ENCODE results near the gene IFFO2. TPM values are rescaled to one million over a fixed set of nuclear protein-coding genes. Genes with fewer than 3 reads are reported as not detected.

The IFFO2 gene
- total and polyA plus RNA-seq, 2 donors (not counting 3 experiments of a cell fraction or from before 2014, with no cell fraction given) = 31.1 to 31.3 TPM

DNA sequence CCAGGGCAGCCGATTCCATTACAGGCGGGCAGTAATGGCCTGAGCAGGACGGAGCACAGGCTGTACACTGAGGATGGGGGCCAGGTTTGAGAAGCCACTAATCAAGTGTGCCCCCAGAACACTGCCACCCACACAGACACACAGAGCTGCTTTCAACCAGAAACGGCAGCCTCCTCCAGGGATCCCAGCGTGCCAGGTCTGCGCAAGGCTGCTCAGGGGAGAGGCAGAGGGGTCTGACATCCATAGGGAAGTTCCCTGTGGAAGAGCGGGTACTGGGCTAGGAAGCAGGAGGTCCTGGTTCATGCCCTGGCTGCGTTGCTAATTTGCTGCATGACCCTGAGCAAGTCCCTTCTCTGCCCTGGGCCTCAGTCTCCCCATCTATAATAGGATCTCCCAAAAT is 28.1 kb downstream of the IFFO2 start:
- POLR2A ChIA-PET = interaction anchor here (3.0 kb wide), 1 partner anchor 28 kb away, joined by 17 read pairs; the partner anchor contains the start of gene IFFO2
- Histone ChIP-seq H3K4me3 (replicated peaks in 1 of 3; ENCODE audit: insufficient read depth in 1 of 3, low read depth in 1 of 3, low read length in 3 of 3) (no peak overlapping the region), H3K4me1 (ENCODE audit: control insufficient read depth, extremely low read depth, insufficient read depth, low read length) (peaks cover 48% of the 10 kb centered on the region), H3K36me3 (ENCODE audit: control insufficient read depth in 2 of 2, extremely low read depth in 1 of 2, insufficient read depth in 2 of 2, low read length in 2 of 2) (no peaks in the 10 kb centered on the region), H3K27ac (ENCODE audit: insufficient read depth, low read depth, low read length) (peak overlapping the region; percentile 97), H4K20me1 (replicated peaks; ENCODE audit: control insufficient read depth, extremely low read depth, insufficient read depth, low read length) (no peaks in the 10 kb centered on the region), H2AFZ (ENCODE audit: low read depth, low read length) (no peak overlapping the region), H3K9me3 (replicated peaks; ENCODE audit: control insufficient read depth, insufficient read depth, low read length) (no peaks in the 10 kb centered on the region), H3K27me3 (ENCODE audit: control insufficient read depth in 2 of 2, insufficient read depth in 2 of 2, low read length in 2 of 2) (no peaks in the 10 kb centered on the region), H3K9me1 (replicated peaks; ENCODE audit: control insufficient read depth, extremely low read depth, insufficient read depth, low read length) (no peaks in the 10 kb centered on the region), H3K9ac (replicated peaks; ENCODE audit: extremely low read depth, insufficient read depth, low read length) (peak overlapping the region; percentile 33), H3K79me2 (ENCODE audit: control insufficient read depth, insufficient read depth, low read length) (peaks cover 78% of the 10 kb centered on the region), H3K4me2 (ENCODE audit: insufficient read depth, low read length) (no peak overlapping the region)
- DNase-seq (ENCODE audit: low read depth, low spot score) = no peak
- BruUV-seq (replicated peaks) = no TSS peak
- dilution Hi-C loops (cut with MboI; ENCODE audit: extremely low pct_ligation_motif_present, low sequenced_read_pairs) (no loop called here), intact Hi-C loops (cut with micrococcal nuclease) (no loop called here)
- no peak for TF ChIP-seq FOS (IDR thresholded peaks at IDR 0.05; ENCODE audit: borderline replicate concordance, insufficient read depth, low read length)
- TF ChIP-seq GATA2 (IDR thresholded peaks at IDR 0.05; ENCODE audit: insufficient read depth, insufficient read length, low read depth, low read length) = no peak
- TF ChIP-seq JUN (IDR thresholded peaks at IDR 0.05; ENCODE audit: borderline replicate concordance, insufficient read depth, insufficient read length, low read depth) = no peak
- TF ChIP-seq MYC (IDR thresholded peaks at IDR 0.05; ENCODE audit: low read depth, low read length) = no peak
- TF ChIP-seq, protein P1, sequence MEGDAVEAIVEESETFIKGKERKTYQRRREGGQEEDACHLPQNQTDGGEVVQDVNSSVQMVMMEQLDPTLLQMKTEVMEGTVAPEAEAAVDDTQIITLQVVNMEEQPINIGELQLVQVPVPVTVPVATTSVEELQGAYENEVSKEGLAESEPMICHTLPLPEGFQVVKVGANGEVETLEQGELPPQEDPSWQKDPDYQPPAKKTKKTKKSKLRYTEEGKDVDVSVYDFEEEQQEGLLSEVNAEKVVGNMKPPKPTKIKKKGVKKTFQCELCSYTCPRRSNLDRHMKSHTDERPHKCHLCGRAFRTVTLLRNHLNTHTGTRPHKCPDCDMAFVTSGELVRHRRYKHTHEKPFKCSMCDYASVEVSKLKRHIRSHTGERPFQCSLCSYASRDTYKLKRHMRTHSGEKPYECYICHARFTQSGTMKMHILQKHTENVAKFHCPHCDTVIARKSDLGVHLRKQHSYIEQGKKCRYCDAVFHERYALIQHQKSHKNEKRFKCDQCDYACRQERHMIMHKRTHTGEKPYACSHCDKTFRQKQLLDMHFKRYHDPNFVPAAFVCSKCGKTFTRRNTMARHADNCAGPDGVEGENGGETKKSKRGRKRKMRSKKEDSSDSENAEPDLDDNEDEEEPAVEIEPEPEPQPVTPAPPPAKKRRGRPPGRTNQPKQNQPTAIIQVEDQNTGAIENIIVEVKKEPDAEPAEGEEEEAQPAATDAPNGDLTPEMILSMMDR (IDR thresholded peaks at IDR 0.05; ENCODE audit: extremely low read depth in 1 of 2, insufficient read depth in 1 of 2, low read depth in 1 of 2, low read length in 2 of 2) = no peak
- TF ChIP-seq POLR2AphosphoS5 (IDR thresholded peaks at IDR 0.05; ENCODE audit: insufficient read depth, low read depth, low read length) = no peak
- no peak for TF ChIP-seq POLR2A (IDR thresholded peaks at IDR 0.05; ENCODE audit: low read depth, low read length)
- TF ChIP-seq EZH2 (IDR thresholded peaks at IDR 0.05; ENCODE audit: borderline replicate concordance, low read depth, low read length, severe bottlenecking) = no peak
- no peak for FAIRE-seq
- CTCF ChIA-PET = interaction anchor here (2.5 to 8.4 kb wide), 7 partner anchors 8 to 45 kb away, joined by 10 to 135 read pairs (median 26); partner anchors contain the start of gene IFFO2
